Neural progenitor cell (in vitro differentiated cells): ENCODE results near the gene AFF2. TPM values are rescaled to one million over a fixed set of nuclear protein-coding genes. Genes with fewer than 3 reads are reported as not detected.

Experiments used
- DNase-seq: peaks from one replicate; pipeline ENCODE4 v3.0.0-alpha.2; 2016; ENCODE audit warnings: low spot score
- H2AFZ ChIP-seq: fragments of 200-600 bp; sonication (generic); replicated peaks from 2 replicates; pipeline ENCODE4 v1.6.1; 2016; ENCODE audit warnings: antibody characterized with exemption
- H3F3A ChIP-seq: fragments of 200-600 bp; sonication (generic); 2 replicates; pipeline ENCODE4 v1.6.1; 2016; ENCODE audit warnings: antibody characterized with exemption, low read depth
- H3K27ac ChIP-seq: fragments of 200-600 bp; sonication (generic); 2 replicates; pipeline ENCODE4 v1.5.1; 2016; ENCODE audit warnings: mild to moderate bottlenecking
- H3K27me3 ChIP-seq: fragments of 200-600 bp; sonication (generic); 2 replicates; pipeline ENCODE4 v1.6.1; 2016; ENCODE audit warnings: mild to moderate bottlenecking, moderate library complexity
- H3K36me3 ChIP-seq: fragments of 200-600 bp; sonication (generic); 2 replicates; pipeline ENCODE4 v1.5.1; 2016
- H3K4me1 ChIP-seq: fragments of 200-600 bp; sonication (generic); 2 replicates; pipeline ENCODE4 v1.6.1; 2016; ENCODE audit warnings: mixed run types
- H3K4me2 ChIP-seq: fragments of 200-600 bp; sonication (generic); 2 replicates; pipeline ENCODE4 v1.6.1; 2016
- H3K4me3 ChIP-seq: fragments of 200-600 bp; sonication (generic); 2 replicates; pipeline ENCODE4 v1.5.1; 2016
- H3K79me2 ChIP-seq: fragments of 200-600 bp; sonication (generic); 2 replicates; pipeline ENCODE4 v1.6.1; 2016; ENCODE audit warnings: low read depth
- H3K9ac ChIP-seq: fragments of 200-600 bp; sonication (generic); 2 replicates; pipeline ENCODE4 v1.6.1; 2016
- H3K9me3 ChIP-seq: fragments of 200-600 bp; sonication (generic); 2 replicates; pipeline ENCODE4 v1.5.1; 2016; ENCODE audit warnings: low read depth
- H4K20me1 ChIP-seq: fragments of 200-600 bp; sonication (generic); 2 replicates; pipeline ENCODE4 v1.6.1; 2016; ENCODE audit warnings: low read depth
- H3K27ac Mint-ChIP-seq: 3 replicates; pipeline ENCODE4 v1.8.0; 2021; ENCODE audit warnings: mixed read lengths
- H3K27me3 Mint-ChIP-seq: 2 replicates; pipeline ENCODE4 v1.8.0; 2022; ENCODE audit warnings: low read depth, mild to moderate bottlenecking, inconsistent platforms, moderate library complexity, mixed read lengths; ENCODE audit not compliant: insufficient read depth
- H3K36me3 Mint-ChIP-seq: 3 replicates; pipeline ENCODE4 v1.8.0; 2021; ENCODE audit warnings: mixed read lengths
- H3K4me1 Mint-ChIP-seq: 3 replicates; pipeline ENCODE4 v1.8.0; 2021; ENCODE audit warnings: mixed read lengths
- H3K4me3 Mint-ChIP-seq: 3 replicates; pipeline ENCODE4 v1.8.0; 2021; ENCODE audit warnings: mild to moderate bottlenecking, moderate library complexity, mixed read lengths
- H3K9me3 Mint-ChIP-seq: 3 replicates; pipeline ENCODE4 v1.8.0; 2020; ENCODE audit warnings: mixed read lengths
- EZH2 ChIP-seq: fragments of 200-600 bp; sonication (generic); IDR thresholded peaks from 2 replicates; pipeline ENCODE4 v1.6.1; 2017; ENCODE audit warnings: antibody characterized with exemption, mild to moderate bottlenecking, moderate library complexity
- EZH2phosphoT487 ChIP-seq: fragments of 200-600 bp; sonication (generic); IDR thresholded peaks from 2 replicates; pipeline ENCODE4 v1.6.1; 2017; ENCODE audit warnings: antibody characterized with exemption
- total RNA-seq: library from RNA; depleted of rRNA; stranded (reverse); fragments of >200 nt; gene quantifications from 2 replicates; pipeline ENCODE4 v1.2.3, GENCODE V29; 2015; ENCODE audit warnings: low replicate concordance
- TF ChIP-seq, protein P1 (sequence below): fragments of 200-600 bp; sonication (generic); IDR thresholded peaks from 2 replicates; pipeline ENCODE4 v1.5.1; 2017; ENCODE audit warnings: antibody characterized with exemption, mild to moderate bottlenecking

The AFF2 gene
- total RNA-seq, 1 donor from 2014 or later: 13.5 TPM

- Mint-ChIP-seq H3K27ac (no peak overlapping the region), H3K27me3 (no peaks in the 10 kb centered on the region), H3K36me3 (no peaks in the 10 kb centered on the region), H3K9me3 (peaks cover 2% of the 10 kb centered on the region), H3K4me3 (no peak overlapping the region), H3K4me1 (no peaks in the 10 kb centered on the region)
- no peaks in the 10 kb centered on the region for H3K9me3 ChIP-seq
- H3K4me2 ChIP-seq: no peak overlapping the region
- no peak overlapping the region for H2AFZ ChIP-seq
- H4K20me1 ChIP-seq: no peaks in the 10 kb centered on the region
- H3K27me3 ChIP-seq: no peaks in the 10 kb centered on the region
- no peak for DNase-seq
- TF ChIP-seq, protein P1, sequence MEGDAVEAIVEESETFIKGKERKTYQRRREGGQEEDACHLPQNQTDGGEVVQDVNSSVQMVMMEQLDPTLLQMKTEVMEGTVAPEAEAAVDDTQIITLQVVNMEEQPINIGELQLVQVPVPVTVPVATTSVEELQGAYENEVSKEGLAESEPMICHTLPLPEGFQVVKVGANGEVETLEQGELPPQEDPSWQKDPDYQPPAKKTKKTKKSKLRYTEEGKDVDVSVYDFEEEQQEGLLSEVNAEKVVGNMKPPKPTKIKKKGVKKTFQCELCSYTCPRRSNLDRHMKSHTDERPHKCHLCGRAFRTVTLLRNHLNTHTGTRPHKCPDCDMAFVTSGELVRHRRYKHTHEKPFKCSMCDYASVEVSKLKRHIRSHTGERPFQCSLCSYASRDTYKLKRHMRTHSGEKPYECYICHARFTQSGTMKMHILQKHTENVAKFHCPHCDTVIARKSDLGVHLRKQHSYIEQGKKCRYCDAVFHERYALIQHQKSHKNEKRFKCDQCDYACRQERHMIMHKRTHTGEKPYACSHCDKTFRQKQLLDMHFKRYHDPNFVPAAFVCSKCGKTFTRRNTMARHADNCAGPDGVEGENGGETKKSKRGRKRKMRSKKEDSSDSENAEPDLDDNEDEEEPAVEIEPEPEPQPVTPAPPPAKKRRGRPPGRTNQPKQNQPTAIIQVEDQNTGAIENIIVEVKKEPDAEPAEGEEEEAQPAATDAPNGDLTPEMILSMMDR: no peak
- TF ChIP-seq EZH2 (no peak), EZH2phosphoT487 (no peak)
- no peak overlapping the region for H3K4me3 ChIP-seq
- no peak overlapping the region for H3K27ac ChIP-seq
- H3K79me2 ChIP-seq: no peaks in the 10 kb centered on the region
- H3K36me3 ChIP-seq: no peaks in the 10 kb centered on the region
- H3K4me1 ChIP-seq: peaks cover 5% of the 10 kb centered on the region
- no peaks in the 10 kb centered on the region for H3F3A ChIP-seq
- no peak overlapping the region for H3K9ac ChIP-seq
These were observed 336.3 kb downstream of the AFF2 start for GRCh38 chrX:148836741-148837140.

- no peaks in the 10 kb centered on the region for H3K9me3 ChIP-seq
- Mint-ChIP-seq H3K27me3 (no peaks in the 10 kb centered on the region), H3K9me3 (no peaks in the 10 kb centered on the region), H3K36me3 (no peaks in the 10 kb centered on the region), H3K27ac (no peak overlapping the region), H3K4me3 (no peak overlapping the region), H3K4me1 (peaks cover 24% of the 10 kb centered on the region)
- no peak for DNase-seq
- TF ChIP-seq EZH2 (no peak), EZH2phosphoT487 (no peak)
- TF ChIP-seq, protein P1: no peak
- H4K20me1 ChIP-seq: no peaks in the 10 kb centered on the region
- H3K36me3 ChIP-seq: no peaks in the 10 kb centered on the region
- no peak overlapping the region for H3K27ac ChIP-seq
- H3K4me1 ChIP-seq: peaks cover 12% of the 10 kb centered on the region
- H3K27me3 ChIP-seq: no peaks in the 10 kb centered on the region
- H3F3A ChIP-seq: no peaks in the 10 kb centered on the region
- no peak overlapping the region for H3K4me2 ChIP-seq
- no peaks in the 10 kb centered on the region for H3K79me2 ChIP-seq
- H2AFZ ChIP-seq: no peak overlapping the region
- no peak overlapping the region for H3K9ac ChIP-seq
- no peak overlapping the region for H3K4me3 ChIP-seq
These were observed 350.2 kb downstream of the AFF2 start for GRCh38 chrX:148850631-148851030.

- Mint-ChIP-seq H3K4me1 (peaks cover 26% of the 10 kb centered on the region), H3K9me3 (no peaks in the 10 kb centered on the region), H3K27me3 (no peaks in the 10 kb centered on the region), H3K4me3 (no peak overlapping the region), H3K27ac (peak overlapping the region; percentile 96), H3K36me3 (no peaks in the 10 kb centered on the region)
- Histone ChIP-seq H3K4me1 (peaks cover 4% of the 10 kb centered on the region), H2AFZ (no peak overlapping the region), H3K4me2 (no peak overlapping the region), H3K27me3 (no peaks in the 10 kb centered on the region), H3K9me3 (peaks cover 3% of the 10 kb centered on the region), H3K36me3 (no peaks in the 10 kb centered on the region), H3K4me3 (no peak overlapping the region), H3F3A (no peaks in the 10 kb centered on the region), H4K20me1 (no peaks in the 10 kb centered on the region), H3K79me2 (no peaks in the 10 kb centered on the region), H3K9ac (no peak overlapping the region), H3K27ac (no peak overlapping the region)
- no peak for DNase-seq
- TF ChIP-seq EZH2phosphoT487 (no peak), EZH2 (no peak)
- TF ChIP-seq, protein P1: no peak
These were observed 353.9 kb downstream of the AFF2 start for GRCh38 chrX:148854306-148854705.
